Common myeloid progenitor, CD34-positive (primary cell): Measurements from ENCODE around the gene BSCL2.
"Not testable (repeated sequence)": the region's sequence is repeated elsewhere in the genome, so short reads cannot be mapped to it uniquely, and the experiment has no call there.

ENCODE experiments used
- CTCF ChIA-PET: fragments of 350-600 bp; sonication (Branson Sonifier 250); formaldehyde crosslinking; loops from one replicate; lab custom pipeline; 2021; ENCODE audit warnings: antibody characterized with exemption; lab: Charles Lee
- POLR2A ChIA-PET: fragments of 350-600 bp; sonication (Branson Sonifier 250); formaldehyde crosslinking; loops from one replicate; lab custom pipeline; 2021; ENCODE audit warnings: antibody characterized with exemption; lab: Charles Lee
- DNase-seq, 3 donors: peaks; one replicate each; pipeline versions ENCODE4 v3.0.0 to v3.0.0-alpha.2; 2013
- H3K27ac ChIP-seq, 2 experiments: 1 replicate in 1 of 2; 2 replicates in 1 of 2; pipeline ENCODE4 v1.7.0; 2013; ENCODE audit warnings: inconsistent platforms in 2 of 2, low read length in 2 of 2, mild to moderate bottlenecking in 2 of 2, low read depth in 1 of 2, moderate library complexity in 1 of 2; ENCODE audit not compliant: severe bottlenecking in 2 of 2, insufficient read depth in 1 of 2, poor library complexity in 1 of 2
- H3K27me3 ChIP-seq, 5 experiments: replicated peaks in 2 of 5; 1 replicate in 3 of 5; 2 replicates in 2 of 5; pipeline versions ENCODE4 v1.6.1 to v1.7.0; 2013; ENCODE audit warnings: low read length in 4 of 5, mild to moderate bottlenecking in 2 of 5, moderate library complexity in 2 of 5, inconsistent platforms in 1 of 5; ENCODE audit not compliant: insufficient read depth in 5 of 5, control insufficient read depth in 4 of 5
- H3K36me3 ChIP-seq, 4 experiments: 1 replicate in 2 of 4; 2 replicates in 2 of 4; pipeline versions ENCODE4 v1.6.1 to v1.7.0; 2013; ENCODE audit warnings: low read length in 3 of 4, control low read depth in 1 of 4, mild to moderate bottlenecking in 1 of 4; ENCODE audit not compliant: control insufficient read depth in 4 of 4, insufficient read depth in 4 of 4
- H3K4me1 ChIP-seq, 4 experiments: 1 replicate in 3 of 4; 2 replicates in 1 of 4; pipeline versions ENCODE4 v1.6.1 to v1.7.1; 2013; ENCODE audit warnings: low read length in 3 of 4, mild to moderate bottlenecking in 3 of 4, control low read depth in 1 of 4, inconsistent platforms in 1 of 4, moderate library complexity in 1 of 4; ENCODE audit not compliant: control insufficient read depth in 4 of 4, insufficient read depth in 4 of 4; ENCODE audit errors: control extremely low read depth in 1 of 4
- H3K4me3 ChIP-seq, 7 experiments: 1 replicate in 4 of 7; 2 replicates in 3 of 7; pipeline versions ENCODE4 v1.5.1 to v1.7.0; 2013; ENCODE audit warnings: mild to moderate bottlenecking in 7 of 7, low read length in 6 of 7, moderate library complexity in 6 of 7, inconsistent platforms in 2 of 7, low read depth in 2 of 7, control low read depth in 1 of 7; ENCODE audit not compliant: insufficient read depth in 4 of 7, control insufficient read depth in 1 of 7; ENCODE audit errors: extremely low read depth in 1 of 7
- H3K9me3 ChIP-seq, 5 experiments: 1 replicate in 4 of 5; 2 replicates in 1 of 5; pipeline versions ENCODE4 v1.6.1 to v1.7.1; 2013; ENCODE audit warnings: low read length in 4 of 5, mild to moderate bottlenecking in 2 of 5, inconsistent platforms in 1 of 5, low read depth in 1 of 5, moderate library complexity in 1 of 5; ENCODE audit not compliant: control insufficient read depth in 4 of 5, insufficient read depth in 2 of 5; ENCODE audit errors: control extremely low read depth in 1 of 5
- WGBS: methylation state at CpG from one replicate; pipeline ENCODE4 v1.1.5; 2013; ENCODE audit not compliant: insufficient coverage; 5-methylcytosine and 5-hydroxymethylcytosine counted together

Gene BSCL2

DNA sequence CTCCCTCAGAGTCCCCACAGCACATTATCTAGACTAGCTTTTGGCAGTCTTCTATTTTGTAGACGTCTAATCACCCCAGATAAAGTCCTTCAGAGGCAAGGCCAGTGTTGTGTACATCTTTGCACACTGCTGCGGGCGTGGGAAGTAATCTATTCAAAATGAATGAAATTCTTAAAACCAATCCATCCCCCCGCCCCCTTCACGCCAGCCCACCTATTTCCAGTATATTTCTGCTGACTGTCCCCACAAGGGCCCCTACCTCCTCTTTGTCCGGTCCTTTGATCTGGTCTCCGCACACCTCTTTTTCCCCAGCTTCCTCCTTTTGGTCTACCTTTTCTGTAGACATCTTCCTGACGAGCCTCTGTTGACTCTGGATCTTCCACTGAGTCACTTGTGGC is 375 bp downstream of the BSCL2 start:
- Histone ChIP-seq H3K36me3 (peaks cover 0 to 24% (median 7%) of the 10 kb centered on the region in 4 experiments), H3K9me3 (no peaks in the 10 kb centered on the region), H3K4me3 (peak overlapping the region in 5 of 7 experiments; percentile 47 to 76 (median 63)), H3K27ac (no peak overlapping the region), H3K4me1 (peaks cover 8 to 56% (median 44%) of the 10 kb centered on the region in 4 experiments), H3K27me3 (no peaks in the 10 kb centered on the region)
- 96% methylated on average over 8 of the region's 8 CpGs for WGBS
- POLR2A ChIA-PET = interaction anchor here (1.1 to 1.4 kb wide), 2 partner anchors 26 to 134 kb away, joined by 3 to 6 read pairs; no protein-coding TSS in a partner anchor
- no peak for DNase-seq
- CTCF ChIA-PET = interaction anchor here (0.9 to 4.1 kb wide), 5 partner anchors 12 to 125 kb away, joined by 3 to 20 read pairs (median 6); partner anchors contain the start of genes LRRN4CL and STX5

GRCh38 chr11:62705880-62706849 is 1.1 kb downstream of the BSCL2 start:
- Histone ChIP-seq H3K36me3 (peaks cover 0 to 20% (median 7%) of the 10 kb centered on the region in 4 experiments), H3K27me3 (no peaks in the 10 kb centered on the region), H3K9me3 (no peaks in the 10 kb centered on the region), H3K4me1 (peaks cover 8 to 56% (median 44%) of the 10 kb centered on the region in 4 experiments), H3K27ac (peak overlapping the region; percentile 89 to 92), H3K4me3 (peak overlapping the region; percentile 33 to 90 (median 76))
- ChIA-PET POLR2A (interaction anchor here (1.1 to 1.7 kb wide), 3 partner anchors 25 to 135 kb away, joined by 3 to 6 read pairs (median 6); partner anchors contain the start of gene TUT1), CTCF (interaction anchor here (0.9 to 3.9 kb wide), 10 partner anchors 10 to 126 kb away, joined by 3 to 16 read pairs (median 5); partner anchors contain the start of genes LRRN4CL, STX5 and TUT1)
- WGBS = 9% methylated on average over 64 of the region's 73 CpGs
- DNase-seq = peak; percentile 95 to 98 (median 98)

DNA sequence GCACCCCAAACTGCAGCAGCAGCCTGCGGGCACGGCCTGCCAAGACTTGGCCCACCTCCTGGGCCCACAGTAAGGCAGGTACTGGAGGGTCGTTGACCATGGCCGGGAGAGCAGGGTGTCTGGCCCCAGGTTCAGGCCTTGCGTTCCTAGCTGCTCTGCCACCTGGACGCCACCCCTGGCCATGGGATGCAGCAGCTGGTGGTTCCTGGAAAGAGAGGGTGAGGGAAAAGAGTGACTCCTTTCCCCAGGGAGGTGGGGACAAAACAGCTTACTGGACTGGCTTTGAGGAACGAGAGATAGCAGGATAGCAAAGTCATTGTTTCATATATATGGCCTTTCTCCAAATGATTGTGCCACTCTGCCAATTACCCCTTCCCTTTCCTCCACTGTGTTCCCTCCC is 1.8 kb downstream of the BSCL2 start:
- Histone ChIP-seq H3K36me3 (peaks cover 0 to 19% (median 8%) of the 10 kb centered on the region in 4 experiments), H3K9me3 (no peaks in the 10 kb centered on the region), H3K4me1 (peaks cover 8 to 51% (median 42%) of the 10 kb centered on the region in 4 experiments), H3K4me3 (peak overlapping the region in 6 of 7 experiments; percentile 70 to 90 (median 76)), H3K27ac (peak overlapping the region; percentile 89 to 92), H3K27me3 (no peaks in the 10 kb centered on the region)
- ChIA-PET CTCF (interaction anchor here (1.0 to 3.9 kb wide), 9 partner anchors 9 to 113 kb away, joined by 3 to 16 read pairs (median 5); partner anchors contain the start of genes LRRN4CL and TUT1), POLR2A (interaction anchor here (1.4 to 1.7 kb wide), 2 partner anchors 24 to 114 kb away, joined by 6 read pairs; partner anchors contain the start of gene TUT1)
- peak in 1 of 3 donors; percentile 27 for DNase-seq
- 68% methylated on average over 7 of the region's 7 CpGs for WGBS

GRCh38 chr11:62703921-62704320 is 3.3 kb downstream of the BSCL2 start:
- WGBS = 91% methylated on average over 2 of the region's 4 CpGs
- H3K27me3 ChIP-seq, H3K9me3 ChIP-seq, DNase-seq, H3K4me3 ChIP-seq, POLR2A ChIA-PET, H3K27ac ChIP-seq: not testable (repeated sequence)
- CTCF ChIA-PET = interaction anchor here (2.0 to 3.9 kb wide), 3 partner anchors 9 to 112 kb away, joined by 5 to 18 read pairs (median 16); partner anchors contain the start of gene TUT1
- H3K36me3 ChIP-seq = peaks cover 0 to 16% (median 6%) of the 10 kb centered on the region in 4 experiments
- H3K4me1 ChIP-seq = peaks cover 6 to 40% (median 32%) of the 10 kb centered on the region in 4 experiments

DNA sequence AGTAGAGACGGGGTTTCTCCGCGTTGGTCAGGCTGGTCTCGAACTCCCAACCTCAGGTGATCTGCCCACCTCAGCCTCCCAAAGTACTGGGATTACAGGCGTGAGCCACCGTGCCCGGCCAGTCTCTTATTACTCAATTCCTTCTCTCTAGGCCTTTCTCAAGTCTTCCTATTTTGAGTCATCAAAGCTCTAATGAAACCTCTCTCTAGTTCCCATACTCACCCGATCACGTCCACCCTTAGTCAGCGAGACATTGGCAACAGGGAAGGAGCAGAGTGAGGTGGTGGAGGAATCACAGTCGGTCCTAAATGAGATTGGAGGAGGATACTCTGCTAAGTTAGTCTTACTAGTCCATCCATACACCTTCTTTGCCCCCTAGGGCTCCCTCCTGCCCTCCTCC is 5.0 kb downstream of the BSCL2 start:
- Histone ChIP-seq H3K4me3 (no peak overlapping the region), H3K9me3 (no peaks in the 10 kb centered on the region), H3K36me3 (peaks cover 0 to 19% (median 6%) of the 10 kb centered on the region in 4 experiments), H3K4me1 (peaks cover 6 to 23% (median 20%) of the 10 kb centered on the region in 4 experiments), H3K27ac (no peak overlapping the region), H3K27me3 (no peaks in the 10 kb centered on the region)
- ChIA-PET CTCF (interaction anchor here (0.8 to 1.9 kb wide), 6 partner anchors 10 to 308 kb away, joined by 3 to 5 read pairs (median 4); no protein-coding TSS in a partner anchor), POLR2A (no interaction called here)
- 100% methylated on average over 4 of the region's 11 CpGs for WGBS
- no peak for DNase-seq

DNA sequence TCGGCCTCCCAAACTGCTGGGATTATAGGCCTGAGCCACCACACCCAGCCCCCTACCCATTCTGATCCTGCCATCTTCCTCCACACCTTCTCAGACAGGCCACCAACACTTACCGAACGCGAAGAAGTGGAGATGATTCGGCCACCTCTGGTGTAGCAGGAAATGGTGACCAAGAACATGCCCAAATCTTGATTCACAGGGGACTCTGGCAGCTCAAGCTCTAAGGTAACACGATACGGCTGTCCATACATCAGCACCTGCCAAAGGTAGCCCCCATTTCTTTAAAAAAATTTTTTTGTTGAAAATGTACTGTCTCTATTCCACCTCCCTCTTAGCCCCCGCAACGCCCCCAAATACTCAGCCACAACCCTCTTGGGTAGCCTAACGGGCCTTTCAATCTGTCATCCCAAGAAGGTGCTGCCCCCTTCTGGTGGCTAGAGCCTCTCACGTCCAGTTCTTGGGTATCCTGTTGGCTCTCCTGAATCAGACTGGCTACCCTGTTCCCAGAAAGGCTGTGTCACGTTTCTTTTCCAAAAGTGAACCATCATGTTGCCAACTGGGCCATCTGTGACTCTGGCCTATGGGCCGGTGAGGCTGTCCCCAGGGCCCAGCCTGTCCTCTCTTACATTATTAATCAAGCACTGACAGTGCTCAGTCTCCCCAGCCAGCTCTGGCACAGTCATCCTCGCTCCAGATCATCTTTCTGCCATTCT is 12.6 kb downstream of the BSCL2 start:
- Histone ChIP-seq H3K36me3 (peaks cover 3 to 43% (median 30%) of the 10 kb centered on the region in 4 experiments), H3K4me1 (no peaks in the 10 kb centered on the region), H3K27me3 (no peaks in the 10 kb centered on the region), H3K9me3 (no peaks in the 10 kb centered on the region), H3K27ac (no peak overlapping the region), H3K4me3 (no peak overlapping the region)
- CTCF ChIA-PET = interaction anchor here (0.7 to 8.7 kb wide), 19 partner anchors 9 to 152 kb away, joined by 3 to 98 read pairs (median 8); partner anchors contain the start of genes BSCL2, GNG3, LBHD1 and MTA2
- WGBS = 56% methylated on average over 12 of the region's 14 CpGs
- peak; percentile 80 to 89 (median 83) for DNase-seq
- POLR2A ChIA-PET = no interaction called here
